NCI-H128 (cell line): ENCODE results near the gene MDM4.
A peak's percentile ranks its signal among the peaks of the same experiment; 100 is the strongest.
"Not testable (repeated sequence)": the region's sequence is repeated elsewhere in the genome, so short reads cannot be mapped to it uniquely, and the experiment has no call there.

ENCODE experiments used
- DNase-seq: peaks from one replicate; lab custom pipeline; 2025; ENCODE audit not compliant: unreplicated experiment; lab: John Stamatoyannopoulos, UW

MDM4 gene

GRCh38 chr1:204516180-204516879, at the start of gene MDM4:
Gene MDM4 (plus strand): TSS chr1:204516406. CDS start chr1:204525519, 9,113 bp downstream.
- DNase-seq = peak; percentile 90

GRCh38 chr1:204466416-204467405, 49.5 kb upstream of the MDM4 start:
- no peak for DNase-seq

- DNase-seq = no peak
These were observed 48.0 kb upstream of the MDM4 start for GRCh38 chr1:204468206-204468605.

GRCh38 chr1:204468766-204469302, 47.4 kb upstream of the MDM4 start:
- no peak for DNase-seq

GRCh38 chr1:204469304-204469703, 46.9 kb upstream of the MDM4 start:
- no peak for DNase-seq

- DNase-seq = no peak
These were observed 44.5 kb upstream of the MDM4 start for GRCh38 chr1:204471687-204472086.

- no peak for DNase-seq
These were observed 43.5 kb upstream of the MDM4 start for GRCh38 chr1:204472660-204473059.

GRCh38 chr1:204473400-204473965, 42.7 kb upstream of the MDM4 start:
- no peak for DNase-seq

GRCh38 chr1:204475656-204476432, 40.4 kb upstream of the MDM4 start:
- DNase-seq = no peak

- DNase-seq = no peak
These were observed 39.6 kb upstream of the MDM4 start for GRCh38 chr1:204476563-204476962.

- no peak for DNase-seq
These were observed 39.0 kb upstream of the MDM4 start for GRCh38 chr1:204477036-204477740.

- DNase-seq = no peak
These were observed 37.9 kb upstream of the MDM4 start for GRCh38 chr1:204478172-204478899.

- no peak for DNase-seq
These were observed 37.3 kb upstream of the MDM4 start for GRCh38 chr1:204478921-204479320.

- no peak for DNase-seq
These were observed 36.6 kb upstream of the MDM4 start for GRCh38 chr1:204479387-204480136.

- no peak for DNase-seq
These were observed 35.7 kb upstream of the MDM4 start for GRCh38 chr1:204480515-204480914.

- no peak for DNase-seq
These were observed 32.4 kb upstream of the MDM4 start for GRCh38 chr1:204483791-204484190.

- not testable (repeated sequence) for DNase-seq
These were observed 29.5 kb upstream of the MDM4 start for GRCh38 chr1:204486513-204487255.

GRCh38 chr1:204487256-204487615, 29.0 kb upstream of the MDM4 start:
- no peak for DNase-seq
